ENCODE data around the gene BOC. TPM values are rescaled to one million over a fixed set of nuclear protein-coding genes. Genes with fewer than 3 reads are reported as not detected.

Gene BOC
- total and polyA plus RNA-seq, 10 of the 15 experiments (the other 5 are each of a cell fraction or from before 2014, with no cell fraction given) = 0.18 TPM; not detected in 9

DNA sequence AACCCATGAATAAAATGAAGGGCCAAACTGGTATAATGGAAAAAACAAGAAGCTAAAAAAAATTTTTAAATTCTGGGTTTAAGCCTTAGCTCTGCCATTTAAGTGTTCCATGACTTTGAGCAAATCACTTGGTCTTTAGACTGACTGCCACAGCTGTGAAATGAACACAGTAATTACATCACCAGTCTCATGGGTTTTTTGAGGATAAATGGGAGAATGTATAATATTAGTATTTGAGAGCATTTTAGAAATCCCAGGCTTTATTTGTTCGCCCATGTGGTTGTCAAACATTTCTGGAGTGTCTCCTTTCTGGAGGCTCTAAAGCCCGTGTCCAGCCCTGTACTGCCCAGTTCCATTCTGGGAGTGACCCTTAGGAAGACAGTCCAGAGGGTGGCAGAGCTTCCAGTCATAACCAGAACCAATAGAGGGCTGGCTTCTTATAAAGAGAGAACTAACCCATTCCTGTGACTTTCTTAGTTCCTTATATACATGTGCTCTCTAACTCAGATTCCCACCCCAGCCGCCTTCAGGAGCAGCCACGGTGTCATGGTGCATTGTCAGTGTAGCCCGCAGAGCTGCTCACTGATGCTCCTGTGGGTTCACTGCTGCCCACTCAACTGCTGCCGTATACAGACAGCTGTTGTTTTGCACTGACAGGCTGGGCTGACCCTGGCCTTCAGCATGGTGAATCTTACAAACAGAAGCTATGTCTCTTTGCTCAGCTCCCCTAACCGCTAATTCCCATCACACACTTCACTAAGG lies 44.7 kb downstream of the BOC start (continued):
- TF ChIP-seq CEBPB (IDR thresholded peaks at IDR 0.05; ENCODE audit: borderline replicate concordance in 1 of 2, low read depth in 2 of 2, low read length in 2 of 2) (no peak), TCF12 (IDR thresholded peaks at IDR 0.05; ENCODE audit: low read depth, low read length) (peak; percentile 28; the same call in 1 of the 2 replicates), IKZF1 (conservative IDR thresholded peaks at IDR 0.05) (peak; percentile 35; the same call in 1 of the 2 replicates), BCL11A (IDR thresholded peaks at IDR 0.05; ENCODE audit: low read depth, low read length) (no peak)

DNA sequence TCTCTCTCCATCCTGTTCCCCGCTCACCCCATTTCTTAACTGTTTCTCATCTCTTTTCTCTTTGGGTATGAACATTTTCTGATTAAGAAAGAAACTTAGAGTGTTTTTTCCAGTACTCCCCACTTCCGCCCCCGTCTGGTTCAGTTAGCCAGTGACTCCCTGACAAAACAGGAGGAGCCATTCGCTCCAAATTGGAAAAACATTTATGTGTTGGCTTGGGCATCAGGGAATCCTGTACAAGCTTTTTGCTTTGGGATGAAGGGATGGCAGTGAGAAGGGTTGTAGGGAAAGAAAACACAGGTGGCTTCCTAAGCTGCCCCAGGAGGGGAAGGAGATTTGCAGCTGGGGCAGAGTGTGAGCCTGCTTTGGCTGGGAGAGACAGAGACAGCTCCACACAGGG lies 47.0 kb downstream of the BOC start:
- DNase-seq (ENCODE audit: low read depth, low spot score) = no peak
- POLR2A ChIA-PET = no interaction called here
- intact Hi-C loops (cut with micrococcal nuclease; ENCODE audit: unreplicated experiment) = no loop called here
- H3K27ac ChIP-seq (ENCODE audit: control insufficient read depth, insufficient read depth) = no peak overlapping the region
- no peaks in the 10 kb centered on the region for H4K20me1 ChIP-seq (ENCODE audit: control insufficient read depth, insufficient read depth)
- RAD21 ChIA-PET (ENCODE audit: unreplicated experiment) = no interaction called here
- BruUV-seq (replicated peaks) = no TSS peak
- no peak for FAIRE-seq
- no peaks in the 10 kb centered on the region for H3K9me3 ChIP-seq (replicated peaks; ENCODE audit: control insufficient read depth, insufficient read depth, low read length)
- H3K36me3 ChIP-seq (ENCODE audit: control insufficient read depth in 2 of 2, insufficient read depth in 2 of 2, low read length in 1 of 2) = no peaks in the 10 kb centered on the region
- SMC1A ChIA-PET (ENCODE audit: uncharacterized antibody, unreplicated experiment) = interaction anchor here (1.0 kb wide), 1 partner anchor 12 kb away, joined by 3 read pairs; no protein-coding TSS in a partner anchor
- H3K27me3 ChIP-seq (replicated peaks in 1 of 2; ENCODE audit: control insufficient read depth in 2 of 2, insufficient read depth in 2 of 2, low read length in 1 of 2) = peaks cover 0 to 4% of the 10 kb centered on the region in 2 experiments; a peak in 2 of 4 replicates
- 9% methylated on average over 4 of the region's 4 CpGs for WGBS (ENCODE audit: insufficient coverage, insufficient replicate concordance, low lambda C conversion rate, missing lambda C conversion rate)
- no peak overlapping the region for H2AFZ ChIP-seq (ENCODE audit: control insufficient read depth, low read depth, low read length)
- no peak overlapping the region for H3K4me3 ChIP-seq
- CTCF ChIA-PET = interaction anchor here (0.7 to 1.4 kb wide), 4 partner anchors 10 to 31 kb away, joined by 3 to 4 read pairs (median 4); no protein-coding TSS in a partner anchor
- no peak overlapping the region for H3K4me2 ChIP-seq (ENCODE audit: control insufficient read depth, insufficient read depth)
- H3K79me2 ChIP-seq (ENCODE audit: control insufficient read depth, insufficient read depth, low read length) = no peaks in the 10 kb centered on the region
- ATAC-seq = no peak
- in situ Hi-C loops (cut with MboI) = no loop called here
- peaks cover 13% of the 10 kb centered on the region for H3K4me1 ChIP-seq (ENCODE audit: control insufficient read depth, insufficient read depth, low read length)
- no peak overlapping the region for H3K9ac ChIP-seq (ENCODE audit: control insufficient read depth, insufficient read depth, low read length)
- no peak for TF ChIP-seq SMAD5 (IDR thresholded peaks at IDR 0.05; ENCODE audit: low read depth)
- TF ChIP-seq SMARCA5 (IDR thresholded peaks at IDR 0.05) = no peak
- TF ChIP-seq, protein P1, sequence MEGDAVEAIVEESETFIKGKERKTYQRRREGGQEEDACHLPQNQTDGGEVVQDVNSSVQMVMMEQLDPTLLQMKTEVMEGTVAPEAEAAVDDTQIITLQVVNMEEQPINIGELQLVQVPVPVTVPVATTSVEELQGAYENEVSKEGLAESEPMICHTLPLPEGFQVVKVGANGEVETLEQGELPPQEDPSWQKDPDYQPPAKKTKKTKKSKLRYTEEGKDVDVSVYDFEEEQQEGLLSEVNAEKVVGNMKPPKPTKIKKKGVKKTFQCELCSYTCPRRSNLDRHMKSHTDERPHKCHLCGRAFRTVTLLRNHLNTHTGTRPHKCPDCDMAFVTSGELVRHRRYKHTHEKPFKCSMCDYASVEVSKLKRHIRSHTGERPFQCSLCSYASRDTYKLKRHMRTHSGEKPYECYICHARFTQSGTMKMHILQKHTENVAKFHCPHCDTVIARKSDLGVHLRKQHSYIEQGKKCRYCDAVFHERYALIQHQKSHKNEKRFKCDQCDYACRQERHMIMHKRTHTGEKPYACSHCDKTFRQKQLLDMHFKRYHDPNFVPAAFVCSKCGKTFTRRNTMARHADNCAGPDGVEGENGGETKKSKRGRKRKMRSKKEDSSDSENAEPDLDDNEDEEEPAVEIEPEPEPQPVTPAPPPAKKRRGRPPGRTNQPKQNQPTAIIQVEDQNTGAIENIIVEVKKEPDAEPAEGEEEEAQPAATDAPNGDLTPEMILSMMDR (IDR thresholded peaks at IDR 0.05 in 2 of 3, conservative IDR thresholded peaks at IDR 0.05 in 1 of 3; ENCODE audit: control insufficient read depth in 2 of 3, extremely low read depth in 1 of 3, insufficient read depth in 1 of 3, low read depth in 3 of 3, low read length in 3 of 3) = no peak
- TF ChIP-seq ZBTB40 (IDR thresholded peaks at IDR 0.05; ENCODE audit: borderline replicate concordance) = no peak
- no peak for TF ChIP-seq KDM1A (IDR thresholded peaks at IDR 0.05; ENCODE audit: borderline replicate concordance)
- no peak for TF ChIP-seq MEF2A (IDR thresholded peaks at IDR 0.05; ENCODE audit: insufficient read depth, low read depth, low read length)
- TF ChIP-seq ZNF217 (IDR thresholded peaks at IDR 0.05) = no peak

Data from GM12878 (cell line).